Measurements from ENCODE around the gene DCLK1. TPM values are rescaled to one million over a fixed set of nuclear protein-coding genes. Genes with fewer than 3 reads are reported as not detected.

DCLK1 gene
- total and polyA plus RNA-seq, 10 of the 15 experiments (the other 5 are each of a cell fraction or from before 2014, with no cell fraction given) = not detected

- TF ChIP-seq RCOR1 (conservative IDR thresholded peaks at IDR 0.05; ENCODE audit: low read depth, low read length) (no peak), EGR1 (IDR thresholded peaks at IDR 0.05; ENCODE audit: borderline replicate concordance in 1 of 2, low read depth in 2 of 2, low read length in 2 of 2) (no peak), TCF12 (IDR thresholded peaks at IDR 0.05; ENCODE audit: low read depth, low read length) (no peak), WRNIP1 (IDR thresholded peaks at IDR 0.05; ENCODE audit: borderline replicate concordance, low read depth, low read length) (no peak), ATF7 (IDR thresholded peaks at IDR 0.05; ENCODE audit: low read depth) (no peak), IKZF1 (conservative IDR thresholded peaks at IDR 0.05) (no peak), SREBF2 (IDR thresholded peaks at IDR 0.05; ENCODE audit: low read length) (no peak), HSF1 (IDR thresholded peaks at IDR 0.05; ENCODE audit: low read depth, low read length) (no peak)
Measured at GRCh38 chr13:35838356-35838755, 292.8 kb downstream of the DCLK1 start (continued).

- Histone ChIP-seq H3K9me3 (replicated peaks; ENCODE audit: control insufficient read depth, insufficient read depth, low read length) (no peaks in the 10 kb centered on the region), H3K27ac (ENCODE audit: control insufficient read depth, insufficient read depth) (no peak overlapping the region), H3K4me1 (ENCODE audit: control insufficient read depth, insufficient read depth, low read length) (no peaks in the 10 kb centered on the region), H3K9ac (ENCODE audit: control insufficient read depth, insufficient read depth, low read length) (no peak overlapping the region), H3K4me3 (no peak overlapping the region), H3K27me3 (replicated peaks in 1 of 2; ENCODE audit: control insufficient read depth in 2 of 2, insufficient read depth in 2 of 2, low read length in 1 of 2) (no peaks in the 10 kb centered on the region), H4K20me1 (ENCODE audit: control insufficient read depth, insufficient read depth) (no peaks in the 10 kb centered on the region), H3K79me2 (ENCODE audit: control insufficient read depth, insufficient read depth, low read length) (no peaks in the 10 kb centered on the region), H2AFZ (ENCODE audit: control insufficient read depth, low read depth, low read length) (no peak overlapping the region), H3K36me3 (ENCODE audit: control insufficient read depth in 2 of 2, insufficient read depth in 2 of 2, low read length in 1 of 2) (no peaks in the 10 kb centered on the region), H3K4me2 (ENCODE audit: control insufficient read depth, insufficient read depth) (no peak overlapping the region)
- intact Hi-C loops (cut with micrococcal nuclease; ENCODE audit: unreplicated experiment) = no loop called here
- POLR2A ChIA-PET = no interaction called here
- 77% methylated on average over 7 of the region's 7 CpGs for WGBS (ENCODE audit: insufficient coverage, insufficient replicate concordance, low lambda C conversion rate, missing lambda C conversion rate)
- FAIRE-seq = no peak
- no peak for ATAC-seq
- no TSS peak for BruUV-seq (replicated peaks)
- CTCF ChIA-PET = interaction anchor here (1.3 kb wide), 1 partner anchor 16 kb away, joined by 4 read pairs; no protein-coding TSS in a partner anchor
- no peak for DNase-seq (ENCODE audit: low read depth, low spot score)
- SMC1A ChIA-PET (ENCODE audit: uncharacterized antibody, unreplicated experiment) = no interaction called here
- RAD21 ChIA-PET (ENCODE audit: unreplicated experiment) = no interaction called here
- in situ Hi-C loops (cut with MboI) = no loop called here
- TF ChIP-seq ATF3 (IDR thresholded peaks at IDR 0.05; ENCODE audit: borderline replicate concordance, extremely low read depth, low read depth, low read length) = no peak
- TF ChIP-seq BMI1 (IDR thresholded peaks at IDR 0.05; ENCODE audit: borderline replicate concordance) = no peak
- TF ChIP-seq NBN (IDR thresholded peaks at IDR 0.05) = no peak
- no peak for TF ChIP-seq SP1 (IDR thresholded peaks at IDR 0.05; ENCODE audit: low read depth, low read length)
- TF ChIP-seq WRNIP1 (IDR thresholded peaks at IDR 0.05; ENCODE audit: borderline replicate concordance, low read depth, low read length) = no peak
- TF ChIP-seq MXI1 (IDR thresholded peaks at IDR 0.05; ENCODE audit: low read depth, low read length) = no peak
- TF ChIP-seq EED (IDR thresholded peaks at IDR 0.05; ENCODE audit: low read depth) = no peak
- TF ChIP-seq E2F8 (IDR thresholded peaks at IDR 0.05; ENCODE audit: low read depth, partially characterized antibody) = no peak
- TF ChIP-seq STAT3 (IDR thresholded peaks at IDR 0.05; ENCODE audit: low read depth, low read length) = no peak
Measured at GRCh38 chr13:35836446-35836845, 294.7 kb downstream of the DCLK1 start.
